HepG2 (cell line): Measurements from ENCODE around the gene PCYT2. TPM values are rescaled to one million over a fixed set of nuclear protein-coding genes. Genes with fewer than 3 reads are reported as not detected.

Experiments
- ARNT2 ChIP-seq: sonication (generic); formaldehyde crosslinking; IDR thresholded peaks from 2 replicates; pipeline ENCODE4 v1.8.0; 2022; ENCODE audit warnings: mild to moderate bottlenecking, low read depth, missing genetic modification reagents, moderate library complexity
- CC2D1A ChIP-seq: sonication (generic); formaldehyde crosslinking; IDR thresholded peaks from 2 replicates; pipeline ENCODE4 v1.8.1; 2023; ENCODE audit warnings: mild to moderate bottlenecking, missing genetic modification reagents
- CENPT ChIP-seq: sonication (generic); formaldehyde crosslinking; IDR thresholded peaks from 2 replicates; pipeline ENCODE4 v1.8.0; 2022; ENCODE audit warnings: low read depth, mild to moderate bottlenecking, moderate library complexity, missing genetic modification reagents
- CHCHD3 ChIP-seq: sonication (generic); formaldehyde crosslinking; IDR thresholded peaks from 2 replicates; pipeline ENCODE4 v1.8.0; 2022; ENCODE audit warnings: mild to moderate bottlenecking, missing genetic modification reagents, moderate library complexity
- CREM ChIP-seq, 2 experiments: sonication (generic) in 1 of 2; formaldehyde crosslinking in 1 of 2; IDR thresholded peaks; 2 replicates each; pipeline versions ENCODE4 v1.4.0 to v1.6.1; 2016 to 2020; ENCODE audit warnings: antibody characterized with exemption in 1 of 2, mild to moderate bottlenecking in 1 of 2, missing genetic modification reagents in 1 of 2
- JARID2 ChIP-seq: sonication (generic); formaldehyde crosslinking; IDR thresholded peaks from 2 replicates; pipeline ENCODE4 v1.8.1; 2023; ENCODE audit warnings: missing genetic modification reagents, inconsistent platforms; ENCODE audit not compliant: insufficient replicate concordance
- KDM5A ChIP-seq: fragments of 200-600 bp; sonication (generic); IDR thresholded peaks from 2 replicates; pipeline ENCODE4 v1.7.0; 2018; ENCODE audit warnings: antibody characterized with exemption, mild to moderate bottlenecking, low read length, borderline replicate concordance
- KMT2B ChIP-seq: IDR thresholded peaks from 2 replicates; pipeline ENCODE4 v1.6.1; 2016; ENCODE audit warnings: missing genetic modification reagents, missing compliant biosample characterization
- RXRA ChIP-seq: sonication (generic); formaldehyde crosslinking; IDR thresholded peaks from 2 replicates; pipeline ENCODE4 v1.5.1; 2020; ENCODE audit warnings: missing genetic modification reagents
- SRF ChIP-seq: IDR thresholded peaks from 2 replicates; pipeline ENCODE4 v1.6.1; 2011; ENCODE audit warnings: mild to moderate bottlenecking, low read depth, low read length, moderate library complexity
- SRSF4 ChIP-seq: fragments of 200-400 bp; formaldehyde crosslinking; IDR thresholded peaks from one replicate; pipeline ENCODE4 v1.6.1; 2018; ENCODE audit warnings: mild to moderate bottlenecking, low read depth, low read length, moderate library complexity; ENCODE audit not compliant: poor library complexity, severe bottlenecking
- STAG1 ChIP-seq: sonication (generic); formaldehyde crosslinking; IDR thresholded peaks from 2 replicates; pipeline ENCODE4 v1.4.0; 2020; ENCODE audit warnings: missing genetic modification reagents
- YEATS4 ChIP-seq: sonication (generic); formaldehyde crosslinking; IDR thresholded peaks from 2 replicates; pipeline ENCODE4 v1.4.0; 2020; ENCODE audit warnings: missing genetic modification reagents, borderline replicate concordance
- ZNF180 ChIP-seq: sonication (generic); formaldehyde crosslinking; IDR thresholded peaks from 2 replicates; pipeline ENCODE4 v1.4.0; 2020; ENCODE audit warnings: low read depth, missing genetic modification reagents, borderline replicate concordance
- ZNF44 ChIP-seq: sonication (generic); formaldehyde crosslinking; IDR thresholded peaks from 2 replicates; pipeline ENCODE4 v1.5.1; 2020; ENCODE audit warnings: mild to moderate bottlenecking, missing genetic modification reagents
- ZNF441 ChIP-seq: sonication (generic); formaldehyde crosslinking; IDR thresholded peaks from 2 replicates; pipeline ENCODE4 v1.7.0; 2021; ENCODE audit warnings: missing genetic modification reagents, borderline replicate concordance
- ZNF556 ChIP-seq: sonication (generic); formaldehyde crosslinking; IDR thresholded peaks from 2 replicates; pipeline ENCODE4 v1.4.0; 2020; ENCODE audit warnings: mild to moderate bottlenecking, missing genetic modification reagents, borderline replicate concordance
- ZNF780A ChIP-seq: sonication (generic); formaldehyde crosslinking; IDR thresholded peaks from 2 replicates; pipeline ENCODE4 v1.8.0; 2022; ENCODE audit warnings: mild to moderate bottlenecking, missing genetic modification reagents, moderate library complexity
- polyA plus RNA-seq, 8 experiments: library from polyadenylated mRNA; depleted of rRNA in 3 of 8; stranded (reverse) in 7 of 8; unstranded in 1 of 8; fragments of >200 nt; fragmentation: Illumina TruSeq in 4 of 8; extraction: Trizol in 4 of 8; gene quantifications; 2 replicates each; pipeline versions ENCODE4 v1.2.1 to v1.2.3, GENCODE V29; 2011 to 2016; ENCODE audit warnings: low read depth in 4 of 8, missing spikeins in 1 of 8, mixed read lengths in 1 of 8; ENCODE audit not compliant: insufficient read depth in 1 of 8
- total RNA-seq, 5 experiments: library from RNA; depleted of rRNA; stranded (reverse); fragments of >200 nt; fragmentation: Illumina TruSeq; extraction: Trizol; gene quantifications; 2 replicates each; pipeline ENCODE4 v1.2.3, GENCODE V29; 2016; ENCODE audit warnings: low read depth in 1 of 5
- TF ChIP-seq, protein P1 (sequence below): sonication (generic); formaldehyde crosslinking; IDR thresholded peaks from one replicate; pipeline ENCODE4 v1.5.1; 2020; ENCODE audit warnings: mild to moderate bottlenecking, missing genetic modification reagents; ENCODE audit errors: not compliant biosample characterization

The PCYT2 gene
- total and polyA plus RNA-seq, 2 of the 13 experiments (the other 11 are each of a cell fraction or from before 2014, with no cell fraction given), result 147 to 297 TPM

DNA sequence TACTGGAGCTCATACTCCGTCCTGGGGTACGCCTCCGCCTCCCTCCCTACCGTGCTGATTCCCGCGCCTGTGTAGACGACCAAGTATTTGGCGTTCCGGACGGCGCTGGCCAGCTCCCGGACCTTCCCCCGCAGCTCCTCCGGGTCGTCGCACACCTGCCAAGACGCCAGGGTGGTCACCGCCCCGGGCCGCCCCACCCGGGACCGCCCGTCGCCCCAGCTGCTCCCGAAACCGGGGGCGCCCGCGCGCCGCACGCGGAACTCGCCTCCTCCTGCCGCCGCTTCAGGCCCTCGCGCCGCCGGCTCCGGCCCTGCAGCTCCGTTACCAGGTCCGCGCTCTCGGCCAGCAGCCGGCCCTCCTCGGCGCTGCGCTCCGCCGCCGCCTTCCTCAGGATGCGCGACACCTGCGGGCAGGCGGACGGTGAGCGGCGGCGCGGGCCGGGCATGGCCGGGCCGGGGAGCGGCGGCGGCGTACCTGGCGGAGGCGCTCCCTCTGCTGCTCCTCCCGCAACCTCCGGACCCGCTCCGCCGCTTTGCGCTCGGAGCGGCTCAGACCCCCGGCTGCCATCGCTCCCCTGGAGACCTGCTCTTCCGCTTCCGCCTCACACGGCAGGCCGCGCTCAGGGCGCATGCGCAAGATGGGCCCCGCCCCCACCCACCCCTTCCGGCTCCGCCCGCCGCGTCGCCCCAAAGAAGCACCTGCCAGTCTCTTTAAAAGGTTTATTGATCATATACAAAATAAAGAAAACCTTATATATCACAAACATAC is 6.5 kb upstream of the PCYT2 start, which contains the start of gene SIRT7 (continued):
- TF ChIP-seq CHCHD3 (CRISPR knock-in tag) (peak; percentile 41; the same call in 1 of the 2 replicates), JARID2 (CRISPR knock-in tag) (no peak), ZNF180 (CRISPR knock-in tag) (no peak), ZNF556 (CRISPR knock-in tag) (peak; percentile 56; the same call in 1 of the 2 replicates), CREM (IDR thresholded peaks at IDR 0.05) (no peak), CREM (CRISPR knock-in tag; IDR thresholded peaks at IDR 0.05) (no peak), CENPT (peak; percentile 77; the same call in 1 of the 2 replicates), ZNF441 (CRISPR knock-in tag) (peak; percentile 56; the same call in 1 of the 2 replicates), ZNF780A (0 out of 2 replicates have a peak, but pooled peaks have one; percentile 19), KDM5A (peak; percentile 76; the same call in 1 of the 2 replicates), SRF (no peak), STAG1 (CRISPR knock-in tag) (no peak), ARNT2 (CRISPR knock-in tag) (peak; percentile 88; the same call in 1 of the 2 replicates), ZNF44 (CRISPR knock-in tag) (no peak), RXRA (CRISPR knock-in tag) (no peak), SRSF4 (peak; percentile 79), CC2D1A (CRISPR knock-in tag) (no peak), YEATS4 (CRISPR knock-in tag) (peak; percentile 12; the same call in 1 of the 2 replicates), KMT2B (CRISPR knock-in tag) (no peak)
- TF ChIP-seq, protein P1, sequence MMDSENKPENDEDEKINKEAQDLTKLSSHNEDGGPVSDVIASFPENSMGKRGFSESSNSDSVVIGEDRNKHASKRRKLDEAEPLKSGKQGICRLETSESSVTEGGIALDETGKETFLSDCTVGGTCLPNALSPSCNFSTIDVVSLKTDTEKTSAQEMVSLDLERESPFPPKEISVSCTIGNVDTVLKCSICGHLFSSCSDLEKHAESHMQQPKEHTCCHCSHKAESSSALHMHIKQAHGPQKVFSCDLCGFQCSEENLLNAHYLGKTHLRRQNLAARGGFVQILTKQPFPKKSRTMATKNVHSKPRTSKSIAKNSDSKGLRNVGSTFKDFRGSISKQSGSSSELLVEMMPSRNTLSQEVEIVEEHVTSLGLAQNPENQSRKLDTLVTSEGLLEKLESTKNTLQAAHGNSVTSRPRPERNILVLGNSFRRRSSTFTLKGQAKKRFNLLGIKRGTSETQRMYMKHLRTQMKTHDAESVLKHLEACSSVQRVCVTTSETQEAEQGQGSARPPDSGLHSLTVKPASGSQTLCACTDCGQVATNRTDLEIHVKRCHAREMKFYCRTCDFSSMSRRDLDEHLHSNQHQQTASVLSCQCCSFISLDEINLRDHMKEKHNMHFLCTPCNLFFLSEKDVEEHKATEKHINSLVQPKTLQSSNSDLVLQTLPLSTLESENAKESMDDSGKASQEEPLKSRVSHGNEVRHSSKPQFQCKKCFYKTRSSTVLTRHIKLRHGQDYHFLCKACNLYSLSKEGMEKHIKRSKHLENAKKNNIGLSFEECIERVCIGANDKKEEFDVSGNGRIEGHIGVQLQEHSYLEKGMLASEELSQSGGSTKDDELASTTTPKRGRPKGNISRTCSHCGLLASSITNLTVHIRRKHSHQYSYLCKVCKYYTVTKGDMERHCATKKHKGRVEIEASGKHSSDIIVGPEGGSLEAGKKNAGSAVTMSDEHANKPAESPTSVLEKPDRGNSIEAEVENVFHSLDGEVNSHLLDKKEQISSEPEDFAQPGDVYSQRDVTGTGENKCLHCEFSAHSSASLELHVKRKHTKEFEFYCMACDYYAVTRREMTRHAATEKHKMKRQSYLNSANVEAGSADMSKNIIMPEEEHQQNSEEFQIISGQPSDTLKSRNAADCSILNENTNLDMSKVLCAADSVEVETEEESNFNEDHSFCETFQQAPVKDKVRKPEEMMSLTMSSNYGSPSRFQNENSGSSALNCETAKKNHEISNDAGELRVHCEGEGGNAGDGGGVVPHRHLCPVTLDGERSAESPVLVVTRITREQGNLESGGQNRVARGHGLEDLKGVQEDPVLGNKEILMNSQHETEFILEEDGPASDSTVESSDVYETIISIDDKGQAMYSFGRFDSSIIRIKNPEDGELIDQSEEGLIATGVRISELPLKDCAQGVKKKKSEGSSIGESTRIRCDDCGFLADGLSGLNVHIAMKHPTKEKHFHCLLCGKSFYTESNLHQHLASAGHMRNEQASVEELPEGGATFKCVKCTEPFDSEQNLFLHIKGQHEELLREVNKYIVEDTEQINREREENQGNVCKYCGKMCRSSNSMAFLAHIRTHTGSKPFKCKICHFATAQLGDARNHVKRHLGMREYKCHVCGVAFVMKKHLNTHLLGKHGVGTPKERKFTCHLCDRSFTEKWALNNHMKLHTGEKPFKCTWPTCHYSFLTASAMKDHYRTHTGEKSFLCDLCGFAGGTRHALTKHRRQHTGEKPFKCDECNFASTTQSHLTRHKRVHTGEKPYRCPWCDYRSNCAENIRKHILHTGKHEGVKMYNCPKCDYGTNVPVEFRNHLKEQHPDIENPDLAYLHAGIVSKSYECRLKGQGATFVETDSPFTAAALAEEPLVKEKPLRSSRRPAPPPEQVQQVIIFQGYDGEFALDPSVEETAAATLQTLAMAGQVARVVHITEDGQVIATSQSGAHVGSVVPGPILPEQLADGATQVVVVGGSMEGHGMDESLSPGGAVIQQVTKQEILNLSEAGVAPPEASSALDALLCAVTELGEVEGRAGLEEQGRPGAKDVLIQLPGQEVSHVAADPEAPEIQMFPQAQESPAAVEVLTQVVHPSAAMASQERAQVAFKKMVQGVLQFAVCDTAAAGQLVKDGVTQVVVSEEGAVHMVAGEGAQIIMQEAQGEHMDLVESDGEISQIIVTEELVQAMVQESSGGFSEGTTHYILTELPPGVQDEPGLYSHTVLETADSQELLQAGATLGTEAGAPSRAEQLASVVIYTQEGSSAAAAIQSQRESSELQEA (CRISPR knock-in tag), result no peak
